HepG2 (cell line): Measurements from ENCODE around the gene WIPF2. TPM values are rescaled to one million over a fixed set of nuclear protein-coding genes. Genes with fewer than 3 reads are reported as not detected.

Experiments
- AGO2 ChIP-seq: fragments of 200-400 bp; formaldehyde crosslinking; optimal IDR thresholded peaks from 2 replicates; pipeline ENCODE3; 2017; ENCODE audit warnings: mild to moderate bottlenecking, low read depth, low read length, moderate library complexity
- AHR ChIP-seq: IDR thresholded peaks from 2 replicates; pipeline ENCODE4 v1.6.1; 2018; ENCODE audit warnings: missing genetic modification reagents, missing compliant biosample characterization
- CENPBD1 ChIP-seq: sonication (generic); formaldehyde crosslinking; IDR thresholded peaks from 2 replicates; pipeline ENCODE4 v1.8.0; 2022; ENCODE audit warnings: missing genetic modification reagents, low read depth, mild to moderate bottlenecking, borderline replicate concordance
- ESRRA ChIP-seq: sonication (generic); formaldehyde crosslinking; IDR thresholded peaks from 2 replicates; pipeline ENCODE4 v1.5.1; 2020; ENCODE audit warnings: mild to moderate bottlenecking, low read depth, missing genetic modification reagents
- FLYWCH1 ChIP-seq: sonication (generic); formaldehyde crosslinking; IDR thresholded peaks from 2 replicates; pipeline ENCODE4 v1.8.1; 2023; ENCODE audit warnings: mild to moderate bottlenecking, missing genetic modification reagents
- FOXA3 ChIP-seq: IDR thresholded peaks from 2 replicates; pipeline ENCODE4 v1.6.1; 2016; ENCODE audit warnings: missing genetic modification reagents, missing compliant biosample characterization
- GATAD1 ChIP-seq: IDR thresholded peaks from 2 replicates; pipeline ENCODE4 v1.6.1; 2016; ENCODE audit warnings: missing genetic modification reagents, missing compliant biosample characterization
- GTF3A ChIP-seq: sonication (generic); formaldehyde crosslinking; conservative IDR thresholded peaks from 2 replicates; pipeline ENCODE4 v1.4.0; 2020; ENCODE audit warnings: mild to moderate bottlenecking, missing genetic modification reagents
- JDP2 ChIP-seq: sonication (generic); formaldehyde crosslinking; IDR thresholded peaks from 2 replicates; pipeline ENCODE4 v1.8.1; 2022; ENCODE audit warnings: missing genetic modification reagents, borderline replicate concordance
- KAT7 ChIP-seq: IDR thresholded peaks from 2 replicates; pipeline ENCODE4 v1.6.1; 2018; ENCODE audit warnings: borderline replicate concordance, missing compliant biosample characterization
- KLF9 ChIP-seq: IDR thresholded peaks from 2 replicates; pipeline ENCODE4 v1.6.1; 2016; ENCODE audit warnings: low read depth
- MAFK ChIP-seq, 2 experiments: IDR thresholded peaks in 1 of 2; conservative IDR thresholded peaks in 1 of 2; 2 replicates each; pipeline ENCODE4 v1.6.1; 2011; ENCODE audit warnings: improper control_type of control experiment in 2 of 2, low read length in 2 of 2
- MEIS1 ChIP-seq: sonication (generic); formaldehyde crosslinking; IDR thresholded peaks from 2 replicates; pipeline ENCODE4 v1.9.0; 2021; ENCODE audit warnings: mild to moderate bottlenecking, missing genetic modification reagents, moderate library complexity, borderline replicate concordance
- MIER2 ChIP-seq: IDR thresholded peaks from 2 replicates; pipeline ENCODE4 v1.6.1; 2016; ENCODE audit warnings: missing biosample characterization, missing genetic modification reagents
- MXD4 ChIP-seq: IDR thresholded peaks from 2 replicates; pipeline ENCODE4 v1.6.1; 2016; ENCODE audit warnings: mild to moderate bottlenecking, missing biosample characterization, missing genetic modification reagents
- NFKB2 ChIP-seq: sonication (generic); formaldehyde crosslinking; IDR thresholded peaks from 2 replicates; pipeline ENCODE4 v1.4.0; 2020; ENCODE audit warnings: missing genetic modification reagents, borderline replicate concordance
- NR2F2 ChIP-seq: IDR thresholded peaks from 2 replicates; pipeline ENCODE4 v1.6.1; 2012; ENCODE audit warnings: low read depth, inconsistent platforms, borderline replicate concordance
- RBAK ChIP-seq: sonication (generic); formaldehyde crosslinking; IDR thresholded peaks from 2 replicates; pipeline ENCODE4 v1.5.1; 2020; ENCODE audit warnings: mild to moderate bottlenecking, missing genetic modification reagents
- RFXAP ChIP-seq: sonication (generic); formaldehyde crosslinking; IDR thresholded peaks from 2 replicates; pipeline ENCODE4 v1.4.0; 2020; ENCODE audit warnings: missing genetic modification reagents, borderline replicate concordance
- SAP130 ChIP-seq: IDR thresholded peaks from 2 replicates; pipeline ENCODE4 v1.6.1; 2016; ENCODE audit warnings: low read depth
- ZFYVE20 ChIP-seq: sonication (generic); formaldehyde crosslinking; IDR thresholded peaks from 2 replicates; pipeline ENCODE4 v1.8.0; 2023; ENCODE audit warnings: low read depth, mild to moderate bottlenecking, moderate library complexity, missing genetic modification reagents, borderline replicate concordance
- ZNF101 ChIP-seq: sonication (generic); formaldehyde crosslinking; IDR thresholded peaks from 2 replicates; pipeline ENCODE4 v1.4.0; 2020; ENCODE audit warnings: mild to moderate bottlenecking, low read depth, missing genetic modification reagents, borderline replicate concordance
- ZNF30 ChIP-seq: sonication (generic); formaldehyde crosslinking; IDR thresholded peaks from 2 replicates; pipeline ENCODE4 v1.5.0; 2020; ENCODE audit warnings: mild to moderate bottlenecking, missing genetic modification reagents
- ZNF350 ChIP-seq: sonication (generic); formaldehyde crosslinking; IDR thresholded peaks from 2 replicates; pipeline ENCODE4 v1.4.0; 2020; ENCODE audit warnings: mild to moderate bottlenecking, low read depth, missing genetic modification reagents, borderline replicate concordance
- ZNF543 ChIP-seq: sonication (generic); formaldehyde crosslinking; IDR thresholded peaks from 2 replicates; pipeline ENCODE4 v1.4.0; 2020; ENCODE audit warnings: mild to moderate bottlenecking, missing genetic modification reagents
- ZNF784 ChIP-seq: sonication (generic); formaldehyde crosslinking; IDR thresholded peaks from 2 replicates; pipeline ENCODE4 v1.5.1; 2020; ENCODE audit warnings: missing genetic modification reagents, mild to moderate bottlenecking, borderline replicate concordance
- ZNF816 ChIP-seq: sonication (generic); formaldehyde crosslinking; IDR thresholded peaks from 2 replicates; pipeline ENCODE4 v1.8.0; 2022; ENCODE audit warnings: missing genetic modification reagents, mild to moderate bottlenecking, borderline replicate concordance
- ZSCAN9 ChIP-seq: IDR thresholded peaks from 2 replicates; pipeline ENCODE4 v1.6.1; 2016; ENCODE audit warnings: borderline replicate concordance
- polyA plus RNA-seq, 8 experiments: library from polyadenylated mRNA; depleted of rRNA in 3 of 8; stranded (reverse) in 7 of 8; unstranded in 1 of 8; fragments of >200 nt; fragmentation: Illumina TruSeq in 4 of 8; extraction: Trizol in 4 of 8; gene quantifications; 2 replicates each; pipeline versions ENCODE4 v1.2.1 to v1.2.3, GENCODE V29; 2011 to 2016; ENCODE audit warnings: low read depth in 4 of 8, missing spikeins in 1 of 8, mixed read lengths in 1 of 8; ENCODE audit not compliant: insufficient read depth in 1 of 8
- total RNA-seq, 5 experiments: library from RNA; depleted of rRNA; stranded (reverse); fragments of >200 nt; fragmentation: Illumina TruSeq; extraction: Trizol; gene quantifications; 2 replicates each; pipeline ENCODE4 v1.2.3, GENCODE V29; 2016; ENCODE audit warnings: low read depth in 1 of 5

Gene WIPF2
- total and polyA plus RNA-seq, 2 of the 13 experiments (the other 11 are each of a cell fraction or from before 2014, with no cell fraction given) = 7.2 to 10.8 TPM

GRCh38 chr17:40316571-40317344 is 97.7 kb downstream of the WIPF2 start (continued):
- TF ChIP-seq GATAD1 (CRISPR knock-in tag) (0 out of 2 replicates have a peak, but pooled peaks have one; percentile 44), ESRRA (peak; percentile 38), MXD4 (CRISPR knock-in tag) (no peak), ZNF30 (CRISPR knock-in tag) (no peak), RFXAP (CRISPR knock-in tag) (no peak; the same call in 1 of the 2 replicates), NR2F2 (no peak), GTF3A (CRISPR knock-in tag) (no peak; the same call in 1 of the 2 replicates), ZNF543 (CRISPR knock-in tag) (peak; percentile 72; the same call in 1 of the 2 replicates), MIER2 (no peak), SAP130 (CRISPR knock-in tag) (peak; percentile 90), CENPBD1 (CRISPR knock-in tag) (no peak), ZSCAN9 (CRISPR knock-in tag) (peak; percentile 50; the same call in 1 of the 2 replicates), MEIS1 (peak; percentile 84; the same call in 1 of the 2 replicates), NFKB2 (CRISPR knock-in tag) (peak; percentile 74; the same call in 1 of the 2 replicates), KLF9 (CRISPR knock-in tag) (no peak), AHR (no peak), AGO2 (no peak), FLYWCH1 (no peak), ZFYVE20 (CRISPR knock-in tag) (0 out of 2 replicates have a peak, but pooled peaks have one; percentile 39), ZNF816 (CRISPR knock-in tag) (no peak), ZNF350 (CRISPR knock-in tag) (peak; percentile 73; the same call in 1 of the 2 replicates), MAFK (conservative IDR thresholded peaks at IDR 0.05 in 1 of 2, IDR thresholded peaks at IDR 0.05 in 1 of 2; ENCODE audit: low read length in 2 of 2) (no peak), KAT7 (CRISPR knock-in tag) (no peak; the same call in 1 of the 2 replicates), FOXA3 (CRISPR knock-in tag) (peak; percentile 48; the same call in 1 of the 2 replicates), JDP2 (CRISPR knock-in tag) (no peak), ZNF101 (CRISPR knock-in tag) (no peak), ZNF784 (CRISPR knock-in tag) (no peak), RBAK (no peak)
